ENCODE measurements around the gene ACAD8.

The ACAD8 gene

DNA sequence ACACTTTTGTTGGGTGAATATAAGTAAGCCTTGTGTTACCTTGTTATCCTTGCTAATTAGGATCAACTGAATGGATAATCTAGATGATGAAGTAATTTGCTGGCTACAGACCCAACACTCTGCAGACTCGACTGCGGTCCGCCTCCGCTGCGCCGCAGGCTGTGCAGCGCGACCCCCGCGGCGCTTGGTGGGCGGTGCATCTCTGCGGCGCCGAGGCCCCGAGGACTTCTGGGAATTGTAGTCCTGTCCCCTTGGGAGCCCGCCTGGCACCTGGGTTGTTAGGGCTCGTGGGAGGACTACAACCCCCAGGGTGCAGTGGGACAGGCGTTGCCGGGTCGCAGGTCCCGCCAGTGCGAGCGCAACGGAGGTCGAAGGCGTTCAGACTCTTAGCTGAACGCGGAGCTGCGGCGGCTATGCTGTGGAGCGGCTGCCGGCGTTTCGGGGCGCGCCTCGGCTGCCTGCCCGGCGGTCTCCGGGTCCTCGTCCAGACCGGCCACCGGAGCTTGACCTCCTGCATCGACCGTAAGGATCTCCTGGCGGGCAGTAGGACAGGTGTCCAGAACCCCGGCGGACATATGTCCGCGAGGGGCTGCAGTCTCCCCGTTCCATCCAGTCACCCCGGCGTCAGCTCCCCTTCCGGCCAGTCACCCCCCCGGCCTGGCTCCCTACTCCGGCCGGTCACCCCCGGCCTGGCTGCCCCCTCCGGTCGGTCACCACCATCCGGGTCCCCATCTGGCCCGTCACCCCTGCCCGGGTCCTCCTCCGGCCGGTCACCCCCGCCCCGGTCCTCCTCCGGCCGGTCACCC is at the start of gene ACAD8, which contains the start of gene THYN1:
TSS of gene ACAD8 (plus strand) at position 381 of the 806 bp plus-strand sequence. CDS start at position 414, 33 bp downstream.
TSS of gene THYN1 (minus strand) at position 165 of the 806 bp plus-strand sequence. CDS start 470 bp downstream, outside the sequence.
- DNase-seq (ENCODE audit: low read depth), result peak; percentile 92

DNA sequence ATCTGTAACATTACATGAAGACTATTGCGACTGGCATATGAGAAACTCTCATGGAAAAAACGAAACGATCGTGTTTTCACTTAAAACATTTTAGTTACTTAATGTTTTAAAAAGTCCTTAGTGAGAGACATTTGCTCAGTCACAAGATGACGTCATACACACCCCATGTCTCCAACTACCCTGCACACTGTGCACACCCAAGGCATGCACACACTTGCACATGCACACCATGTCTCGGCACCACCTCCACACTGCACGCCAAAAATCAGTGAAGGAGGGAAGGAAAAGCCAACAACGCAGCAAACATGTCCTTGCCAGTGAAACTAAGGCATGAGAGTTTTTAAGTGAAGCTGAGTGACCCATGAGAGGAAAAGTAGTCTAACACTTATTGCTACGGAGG is 47.6 kb upstream of the ACAD8 start:
- no peak for DNase-seq (ENCODE audit: low read depth)

DNA sequence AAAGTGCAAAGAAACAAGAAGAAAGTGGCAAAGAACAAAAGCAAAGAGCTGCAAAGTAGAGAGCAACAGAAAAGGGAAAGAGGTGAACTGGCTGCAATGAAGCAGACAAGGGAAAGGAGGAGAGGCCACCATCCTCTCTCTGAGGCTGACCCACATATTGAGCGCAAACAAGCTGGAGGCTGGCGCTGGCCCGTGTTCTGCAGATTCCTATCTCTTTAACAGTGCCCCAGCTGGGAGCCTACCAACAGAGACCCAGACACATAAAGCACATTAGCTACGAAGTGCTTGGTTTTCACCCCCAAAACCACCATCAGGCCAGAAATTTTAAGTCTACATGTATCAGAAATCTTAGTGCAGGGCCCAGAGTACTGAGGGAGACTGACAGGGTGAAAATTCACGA is 47.2 kb upstream of the ACAD8 start:
- no peak for DNase-seq (ENCODE audit: low read depth)

DNA sequence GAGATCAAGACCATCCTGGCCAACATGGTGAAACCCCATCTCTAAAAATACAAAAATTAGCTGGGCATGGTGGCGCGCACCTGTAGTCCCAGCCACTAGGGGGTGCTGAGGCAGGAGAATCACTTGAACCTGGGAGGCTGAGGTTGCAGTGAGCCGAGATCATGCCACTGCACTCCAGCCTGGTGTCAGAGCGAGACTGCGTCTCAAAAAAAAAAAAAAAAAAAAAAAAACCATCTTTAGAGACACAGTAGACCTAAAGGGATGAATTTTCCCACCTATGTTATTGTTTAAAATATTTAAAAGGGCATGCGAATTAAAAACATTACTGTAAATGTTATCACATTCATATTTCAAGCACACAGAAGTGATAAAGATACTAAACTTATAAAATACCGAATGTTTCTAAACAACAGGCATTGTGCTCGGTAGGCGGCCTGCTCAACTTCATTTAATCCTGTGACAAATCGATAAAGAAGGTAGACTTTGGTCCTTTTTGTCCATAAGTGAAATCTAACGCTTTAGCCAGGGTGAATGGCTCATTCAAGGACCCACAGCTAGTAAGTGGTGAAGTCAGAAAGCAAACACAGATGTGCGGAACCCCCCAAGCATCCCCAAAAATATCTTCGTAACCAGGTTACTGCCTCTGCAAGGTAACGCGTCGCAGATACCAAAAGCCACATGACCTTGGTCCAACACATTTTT is 45.7 kb upstream of the ACAD8 start:
- DNase-seq (ENCODE audit: low read depth), result peak; percentile 49

DNA sequence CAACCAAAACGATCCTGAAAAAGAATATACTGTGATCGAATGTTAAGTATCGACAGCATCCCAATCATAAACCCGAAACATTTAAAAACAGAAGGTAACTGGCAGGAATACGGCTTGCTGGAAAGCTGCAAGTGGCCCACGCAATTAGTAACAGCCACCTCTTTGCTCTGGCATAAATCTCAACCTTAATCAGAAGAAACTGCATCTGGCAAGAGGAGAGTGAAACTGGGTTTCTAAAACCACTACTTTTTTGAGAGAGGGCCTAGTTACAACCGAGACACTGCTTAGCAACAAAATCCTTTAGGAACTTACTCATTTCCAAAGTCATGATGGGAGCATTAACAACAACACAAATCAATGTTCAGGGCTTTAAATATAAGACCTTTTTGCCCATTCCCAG is 37.5 kb upstream of the ACAD8 start:
- DNase-seq (ENCODE audit: low read depth), result no peak

DNA sequence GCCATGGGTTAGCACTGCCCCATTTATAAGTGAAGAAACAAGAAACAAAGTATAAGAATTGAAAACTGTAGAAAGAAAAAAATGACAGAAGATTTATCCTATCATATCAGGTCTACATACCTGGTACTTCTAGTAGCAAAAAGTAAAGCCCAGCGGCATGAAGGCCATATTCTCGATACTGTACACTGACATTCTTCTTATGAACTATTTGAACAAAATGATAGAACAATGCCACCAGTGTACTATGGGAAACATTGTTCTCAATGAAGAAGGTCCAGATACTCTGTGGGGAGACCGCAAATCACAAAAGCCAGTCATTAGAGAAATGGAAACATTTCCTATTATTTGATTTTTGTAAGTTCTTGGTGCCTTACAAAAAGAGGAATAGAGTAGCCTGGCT is 36.6 kb upstream of the ACAD8 start:
- DNase-seq (ENCODE audit: low read depth), result no peak

DNA sequence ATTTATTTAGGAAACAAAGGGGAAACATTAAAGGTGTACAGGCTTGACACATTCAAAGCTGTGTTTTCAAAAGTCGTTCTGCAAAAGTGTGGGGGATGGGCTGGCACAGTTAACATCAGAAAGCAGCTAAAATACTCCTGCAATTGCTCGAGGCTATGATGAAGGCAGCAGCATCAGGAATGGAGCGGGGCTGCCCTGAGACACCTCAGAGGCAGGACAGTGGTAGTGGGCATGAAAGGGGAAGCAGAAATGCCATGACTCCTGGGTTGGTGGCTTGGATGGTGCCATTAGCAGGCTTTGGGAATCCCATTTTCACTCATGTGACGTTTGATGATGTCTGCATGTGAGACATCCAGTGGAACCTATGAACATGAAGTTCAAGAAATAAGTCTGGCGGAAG is 30.2 kb upstream of the ACAD8 start:
- DNase-seq (ENCODE audit: low read depth), result no peak

DNA sequence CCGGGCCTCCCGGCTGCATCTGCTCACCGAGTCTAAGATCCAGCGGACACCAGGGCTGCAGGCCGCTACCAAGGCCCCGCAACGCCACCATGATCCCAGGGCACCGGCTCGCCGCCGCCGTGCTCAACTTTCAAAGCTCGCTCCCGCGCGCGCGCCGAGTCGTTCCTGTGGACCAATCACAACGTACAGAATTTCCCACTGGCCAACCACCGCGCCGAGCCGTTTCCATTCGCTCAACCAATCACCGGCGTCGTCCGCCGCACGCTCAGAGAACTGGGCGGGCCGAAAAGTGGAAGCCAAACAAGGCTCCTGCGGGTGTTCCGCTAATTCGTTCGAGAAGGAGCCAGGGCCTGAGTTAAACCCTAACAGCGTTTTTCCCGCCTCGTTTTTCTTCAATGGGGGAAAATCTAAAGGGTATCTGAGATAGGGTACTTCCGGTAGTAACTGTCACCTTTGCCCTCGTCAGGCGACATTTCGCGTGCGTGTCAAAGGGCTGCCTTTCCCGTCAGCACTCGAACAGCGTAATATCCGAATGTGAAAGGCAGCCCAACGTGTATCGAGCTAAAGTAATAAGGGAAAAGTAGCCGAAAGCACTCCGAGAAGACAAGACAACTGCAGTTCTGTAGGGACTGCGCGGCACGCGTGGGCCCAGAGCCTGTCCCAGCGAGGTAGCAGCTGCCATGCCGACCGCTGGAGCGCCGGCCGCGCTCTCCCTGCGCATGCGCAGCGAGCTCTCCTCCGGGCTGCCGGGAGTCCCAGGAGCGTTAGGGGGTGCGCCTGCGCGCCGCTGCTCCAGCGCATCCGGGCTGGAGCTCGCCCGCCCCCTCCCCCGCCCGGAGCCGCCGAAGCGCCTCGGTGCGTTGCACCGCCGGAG is 29.3 kb upstream of the ACAD8 start, which contains the start of the genes NCAPD3 and VPS26B:
TSS of gene NCAPD3 (minus strand) at position 132 of the 874 bp plus-strand sequence. CDS start at position 91, 41 bp downstream.
TSS of gene VPS26B (plus strand) at position 836 of the 874 bp plus-strand sequence. CDS start 452 bp downstream, outside the sequence.
- peak; percentile 95 for DNase-seq (ENCODE audit: low read depth)

DNA sequence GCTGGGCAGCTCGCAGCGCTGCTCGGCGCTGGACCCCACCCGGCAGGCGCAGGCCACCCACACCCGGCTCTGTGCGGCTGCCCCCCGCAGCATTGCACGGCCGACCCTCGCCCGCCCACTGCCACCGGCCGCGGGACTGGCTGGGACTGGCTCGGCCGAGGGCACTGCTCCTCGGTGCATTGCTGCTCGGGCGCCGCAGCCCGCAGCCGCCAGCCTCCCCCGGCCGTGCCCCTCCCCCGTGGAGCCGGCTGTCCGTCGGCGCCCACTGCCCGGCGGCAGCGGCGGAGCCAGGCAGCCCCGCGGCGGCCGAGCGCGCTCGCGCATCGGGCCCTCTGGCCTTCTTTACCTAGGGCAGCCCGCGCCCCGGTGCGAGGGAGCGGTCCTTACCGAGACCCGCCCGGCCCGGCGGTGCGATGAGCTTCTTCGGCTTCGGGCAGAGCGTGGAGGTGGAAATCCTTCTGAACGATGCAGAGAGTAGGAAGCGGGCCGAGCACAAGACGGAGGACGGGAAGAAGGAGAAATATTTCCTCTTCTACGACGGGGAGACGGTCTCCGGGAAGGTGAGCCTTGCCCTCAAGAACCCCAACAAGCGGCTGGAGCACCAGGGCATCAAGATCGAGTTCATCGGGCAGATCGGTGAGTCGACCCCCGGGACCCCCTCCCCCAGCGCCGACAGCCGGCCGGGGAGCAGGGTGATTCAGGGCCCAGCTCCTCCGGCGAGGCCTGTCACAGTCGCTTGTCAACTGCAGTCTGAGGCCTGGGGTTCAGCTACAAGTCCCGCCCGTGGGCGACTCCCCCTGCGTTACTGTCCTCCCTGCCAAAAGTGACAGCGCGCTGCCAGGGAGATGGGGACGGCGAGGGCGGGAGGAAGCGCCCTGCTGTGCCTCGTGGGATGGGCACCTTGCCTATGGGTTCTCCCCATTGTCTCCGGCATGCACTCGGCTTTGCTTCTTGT is 28.4 kb upstream of the ACAD8 start:
- peak; percentile 48 for DNase-seq (ENCODE audit: low read depth)

DNA sequence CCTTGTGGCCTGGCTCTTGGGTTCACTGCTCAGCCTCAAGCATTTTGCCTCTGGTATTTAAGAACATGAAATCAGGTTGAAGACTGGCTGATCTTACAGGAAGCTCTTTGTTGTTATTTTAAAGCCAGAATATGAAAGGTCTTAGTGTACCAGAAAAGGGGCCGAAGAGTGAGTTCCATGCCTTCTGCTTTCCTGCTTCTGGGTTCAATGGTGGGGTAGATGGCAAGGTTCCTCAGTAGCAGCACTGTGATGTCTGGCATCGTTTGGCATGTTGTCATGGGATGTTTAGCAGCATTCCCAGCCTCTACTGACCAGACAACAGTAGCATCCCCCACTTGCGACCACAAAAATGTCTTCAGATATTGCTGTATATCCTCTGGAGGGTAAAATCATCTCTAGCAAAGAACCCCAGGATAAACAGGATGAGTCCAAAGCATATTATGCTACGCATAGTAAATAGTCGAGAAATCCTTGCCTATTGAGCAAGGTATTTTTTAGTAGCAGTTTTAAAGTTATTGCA is 26.5 kb upstream of the ACAD8 start:
- DNase-seq (ENCODE audit: low read depth), result no peak

DNA sequence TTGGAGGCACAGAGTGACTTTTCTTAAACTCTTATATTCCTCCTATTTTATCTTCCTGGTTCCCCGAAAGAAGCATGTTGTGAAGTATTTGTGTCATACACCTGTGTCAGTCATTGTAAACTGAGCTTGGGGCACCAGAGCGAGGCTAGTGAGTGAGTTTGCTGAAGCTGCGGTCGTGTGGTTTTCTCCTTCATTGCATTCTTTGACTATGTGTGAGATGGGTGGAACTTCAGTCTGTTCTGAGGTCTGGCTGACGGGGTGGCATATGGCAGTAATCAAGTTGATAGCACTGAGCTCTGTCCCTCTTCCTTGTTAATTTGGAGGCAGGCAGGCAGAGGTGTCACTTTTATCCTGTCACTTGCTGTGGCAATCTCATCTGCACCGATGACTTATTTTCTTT is 24.7 kb upstream of the ACAD8 start:
- DNase-seq (ENCODE audit: low read depth), result no peak

DNA sequence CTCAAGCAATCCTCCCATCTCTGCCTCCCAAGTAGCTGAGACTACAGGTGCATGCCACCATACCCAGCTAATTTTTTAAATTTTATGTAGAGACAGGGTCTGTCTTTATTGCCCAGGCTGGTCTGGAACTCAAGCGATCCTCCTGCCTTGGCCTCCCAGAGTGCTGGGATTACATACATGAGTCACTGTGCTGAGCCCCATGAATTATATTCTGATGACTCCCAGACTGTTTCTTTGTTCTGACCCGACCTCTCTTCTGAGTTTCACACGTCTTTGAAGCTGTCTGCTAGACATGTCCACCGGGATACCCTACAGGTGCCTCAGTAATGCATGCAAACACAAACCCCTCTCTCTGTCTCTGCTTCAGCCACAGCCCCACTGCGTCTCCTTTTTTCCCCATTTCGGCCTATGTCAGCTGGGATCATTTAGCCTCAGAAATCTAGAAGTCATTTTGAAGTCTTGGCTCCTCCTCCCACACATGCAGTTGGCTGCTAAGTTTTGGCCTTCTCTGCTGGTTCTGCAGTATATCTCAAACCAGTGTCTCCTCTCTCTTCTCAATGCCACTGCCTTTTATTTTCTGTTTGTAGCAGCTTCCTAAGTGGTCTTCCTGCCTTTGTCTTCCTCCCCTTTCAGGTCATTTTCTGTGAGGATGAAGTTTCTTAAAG is 24.1 kb upstream of the ACAD8 start:
- DNase-seq (ENCODE audit: low read depth), result no peak

DNA sequence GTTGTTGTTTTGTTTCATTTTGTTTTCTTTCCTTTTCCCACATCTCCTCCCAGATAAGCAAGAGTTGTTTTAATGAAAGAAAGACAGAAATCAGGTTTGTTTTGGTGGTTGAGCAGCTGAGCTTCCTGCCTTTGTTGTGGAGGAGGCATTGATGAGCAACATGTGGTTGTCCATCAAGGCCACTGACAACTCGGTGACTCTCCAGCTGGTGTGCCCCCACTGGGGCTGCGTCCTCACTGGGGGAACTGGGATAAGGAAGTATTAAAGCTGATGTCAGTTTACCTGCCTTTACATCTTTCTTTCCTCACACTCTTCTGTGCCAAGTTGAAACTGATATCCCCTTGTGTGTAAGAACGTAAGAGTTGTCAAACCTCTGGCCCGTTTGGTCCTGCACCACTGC is 23.0 kb upstream of the ACAD8 start:
- DNase-seq (ENCODE audit: low read depth), result no peak

DNA sequence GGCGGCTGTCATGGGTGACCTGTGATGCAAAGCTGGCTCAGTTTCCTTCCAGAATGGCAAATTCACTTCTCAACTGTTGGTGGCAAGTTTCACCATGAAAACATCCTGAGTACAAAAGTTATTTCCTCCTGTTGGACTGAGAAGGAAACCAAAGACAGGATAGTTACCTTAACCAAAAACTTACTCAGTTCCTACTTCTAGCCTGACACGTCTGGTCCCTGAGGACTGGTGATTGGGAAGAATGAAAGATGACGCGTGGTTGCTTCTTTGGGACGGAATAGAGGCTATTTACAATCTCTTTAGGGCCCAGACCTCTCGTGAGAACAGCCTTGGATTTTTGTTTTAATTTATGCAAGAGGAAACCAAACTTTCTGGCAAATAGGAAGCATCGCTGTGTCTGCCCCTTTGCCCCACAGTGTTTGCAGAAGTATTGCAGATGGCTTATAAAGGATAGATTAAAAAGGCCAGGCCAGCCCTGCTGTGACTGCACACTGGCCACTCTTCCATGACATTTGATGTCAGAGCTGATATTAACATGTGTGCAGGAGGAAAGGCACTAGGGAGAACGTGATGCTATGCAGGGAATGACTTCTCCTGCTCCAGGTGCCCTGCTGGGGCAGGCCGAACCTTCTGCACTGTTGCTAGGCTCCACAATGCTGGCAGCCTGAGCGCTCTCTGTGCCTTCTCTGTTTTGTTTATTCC is 21.3 kb upstream of the ACAD8 start:
- DNase-seq (ENCODE audit: low read depth), result no peak

DNA sequence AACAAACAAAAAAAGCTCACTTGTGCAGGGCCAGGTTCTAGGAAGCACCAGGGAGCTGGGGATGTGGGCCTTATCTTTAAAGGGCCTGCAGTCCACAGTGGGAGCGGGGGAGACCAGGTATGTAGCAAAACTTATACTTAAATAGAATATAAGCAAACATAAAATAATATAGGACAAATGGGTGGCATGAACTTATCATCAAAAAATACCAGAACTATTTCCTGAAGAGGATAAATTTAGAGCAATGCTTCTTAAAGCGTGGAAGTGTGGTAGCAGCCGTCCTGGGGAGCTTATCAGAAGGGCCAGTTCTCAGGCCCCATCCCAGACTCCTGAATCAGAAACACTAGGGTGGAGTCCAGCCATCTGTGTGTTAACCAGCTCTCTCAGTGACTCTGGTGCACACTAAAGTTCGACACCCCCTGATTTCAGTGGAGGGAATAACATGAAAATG is 19.6 kb upstream of the ACAD8 start:
- DNase-seq (ENCODE audit: low read depth), result no peak

DNA sequence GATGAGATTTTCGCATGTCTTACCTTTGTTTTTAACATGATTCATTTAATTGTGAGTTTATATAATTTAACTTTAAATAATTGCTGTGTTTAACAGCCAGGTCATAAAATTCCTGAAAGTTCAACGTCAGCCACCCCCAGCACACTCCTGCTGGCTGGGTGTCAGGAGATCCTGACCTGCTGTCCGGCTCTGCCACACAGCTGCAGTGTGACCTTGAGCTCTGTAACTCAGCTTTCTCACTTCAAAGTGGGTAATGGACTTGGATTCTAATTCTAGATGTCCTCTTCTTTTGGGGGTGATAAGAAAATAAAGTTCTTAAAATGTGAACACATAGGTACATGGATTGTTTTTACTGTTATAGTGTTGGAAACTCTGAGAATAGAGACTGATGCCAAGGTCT is 18.0 kb upstream of the ACAD8 start:
- no peak for DNase-seq (ENCODE audit: low read depth)

DNA sequence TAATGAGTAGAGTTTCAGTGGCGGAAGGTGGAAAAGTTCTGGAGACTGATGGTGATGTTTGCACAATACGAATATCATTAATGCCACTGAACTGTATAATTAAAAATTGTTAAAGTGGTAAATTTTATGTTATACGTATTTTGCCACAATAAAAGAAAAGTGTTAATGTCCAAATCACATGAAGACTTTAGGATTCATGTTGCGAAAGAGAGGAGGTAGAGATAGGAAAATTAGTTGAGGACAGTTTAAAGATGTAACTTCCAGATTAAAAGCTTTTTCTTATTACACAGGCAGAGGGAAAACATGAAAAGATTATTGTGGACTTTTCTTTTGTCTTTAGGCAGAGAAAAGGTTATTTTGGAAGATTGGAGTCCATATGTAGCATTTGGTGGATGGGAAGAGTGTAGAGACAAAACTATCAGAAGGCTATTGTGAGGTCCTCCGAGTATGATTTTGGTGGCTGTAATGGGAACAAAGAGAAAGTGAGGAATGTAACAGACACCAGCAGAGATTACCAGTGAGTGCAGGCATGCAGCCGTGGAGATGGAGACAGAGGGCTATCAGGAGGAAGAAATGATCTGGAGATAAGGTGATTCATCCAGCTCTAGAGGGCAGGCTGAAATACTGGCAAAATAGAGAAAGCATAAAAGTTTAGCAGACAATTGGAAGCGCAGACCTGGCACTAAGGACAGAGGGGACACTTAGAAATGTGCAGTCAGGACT is 16.4 kb upstream of the ACAD8 start:
- no peak for DNase-seq (ENCODE audit: low read depth)

DNA sequence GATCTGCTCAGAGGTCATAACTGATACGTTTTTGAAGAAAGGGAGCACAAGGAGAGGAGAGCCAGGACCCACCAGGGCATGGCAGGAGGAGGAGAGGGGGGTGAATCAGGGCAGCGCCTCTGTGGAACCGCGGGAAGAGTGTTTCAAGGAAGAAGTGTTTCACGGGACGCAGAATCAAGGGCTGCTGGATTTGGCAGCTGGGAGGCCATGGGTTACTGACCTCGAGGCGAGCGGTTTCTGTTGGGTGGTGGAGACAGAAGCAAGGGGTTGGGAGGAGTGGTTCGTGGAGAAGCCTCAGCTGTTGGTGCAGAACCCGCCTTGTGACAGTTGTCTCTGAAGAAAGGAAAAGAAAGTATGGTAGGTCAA is 15.8 kb upstream of the ACAD8 start:
- DNase-seq (ENCODE audit: low read depth), result no peak

DNA sequence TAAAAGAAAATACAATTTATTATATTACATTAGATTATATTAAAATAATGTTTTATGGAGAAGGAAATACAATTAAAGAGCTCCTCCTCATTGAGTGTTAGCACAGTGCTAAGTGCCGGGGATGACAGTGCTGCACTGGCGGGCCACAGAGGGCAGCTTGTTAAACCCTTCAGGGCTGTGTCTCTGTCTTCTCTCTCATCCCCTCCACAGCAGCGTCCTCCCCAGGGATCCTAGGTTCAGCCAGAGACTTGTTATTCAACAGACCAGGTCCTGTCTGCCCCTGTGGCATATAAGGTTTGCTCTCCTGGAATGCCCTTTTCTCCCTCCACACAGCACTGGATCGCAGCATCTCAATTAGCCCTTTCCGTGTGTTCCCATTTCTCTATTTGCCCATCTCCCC is 14.4 kb upstream of the ACAD8 start:
- no peak for DNase-seq (ENCODE audit: low read depth)

Measured in stimulated activated CD8-positive, alpha-beta memory T cell treated with anti-CD3 and anti-CD28 coated beads, Interleukin-4, amount 100 ng/mL, for 24 hours (primary cell).